AG04450 (cell line): Measurements from ENCODE around the gene GLCCI1. TPM values are rescaled to one million over a fixed set of nuclear protein-coding genes. Genes with fewer than 3 reads are reported as not detected.

ENCODE experiments used
- CTCF ChIA-PET: fragments of 300-600, 350-600 bp; formaldehyde crosslinking; extraction: SDS; loops from one replicate; lab custom pipeline; 2022; ENCODE audit warnings: antibody characterized with exemption, inconsistent platforms; lab: Charles Lee
- POLR2A ChIA-PET: fragments of 350-600 bp; formaldehyde crosslinking; extraction: SDS; loops from one replicate; lab custom pipeline; 2021; ENCODE audit warnings: antibody characterized with exemption, inconsistent platforms; lab: Yijun Ruan, JAX
- DNase-seq: peaks from one replicate; pipeline ENCODE4 v3.0.0-alpha.2; 2011; ENCODE audit warnings: low read depth, low spot score
- H3K27ac ChIP-seq: one replicate; pipeline ENCODE4 v1.5.1; 2012; ENCODE audit warnings: low read depth, low read length, control low read depth
- H3K27me3 ChIP-seq: one replicate; pipeline ENCODE4 v1.6.0; 2012; ENCODE audit warnings: low read length; ENCODE audit not compliant: control insufficient read depth, insufficient read depth
- H3K4me3 ChIP-seq: 2 replicates; pipeline ENCODE4 v1.5.1; 2011; ENCODE audit warnings: mild to moderate bottlenecking, low read depth, low read length, control low read depth
- H3K9me3 ChIP-seq: 2 replicates; pipeline ENCODE4 v1.5.1; 2012; ENCODE audit warnings: low read length; ENCODE audit not compliant: control insufficient read depth, insufficient read depth
- CTCF ChIP-seq: IDR thresholded peaks from 2 replicates; pipeline ENCODE4 v1.5.1; 2011; ENCODE audit warnings: low read depth, low read length, control low read depth, inconsistent platforms
- polyA plus RNA-seq: library from polyadenylated mRNA; depleted of rRNA; stranded (reverse); fragments of >200 nt; gene quantifications from 2 replicates; pipeline ENCODE4 v1.2.3, GENCODE V29; 2011

Gene GLCCI1
- polyA plus RNA-seq, 1 experiment = 13.5 TPM

- no peak for DNase-seq
- CTCF ChIA-PET = no interaction called here
- POLR2A ChIA-PET = no interaction called here
- Histone ChIP-seq H3K4me3 (no peak overlapping the region), H3K27ac (no peak overlapping the region), H3K27me3 (no peaks in the 10 kb centered on the region), H3K9me3 (no peaks in the 10 kb centered on the region)
- no peak for TF ChIP-seq CTCF
Measured at GRCh38 chr7:8135417-8135816, 166.8 kb downstream of the GLCCI1 start.

DNA sequence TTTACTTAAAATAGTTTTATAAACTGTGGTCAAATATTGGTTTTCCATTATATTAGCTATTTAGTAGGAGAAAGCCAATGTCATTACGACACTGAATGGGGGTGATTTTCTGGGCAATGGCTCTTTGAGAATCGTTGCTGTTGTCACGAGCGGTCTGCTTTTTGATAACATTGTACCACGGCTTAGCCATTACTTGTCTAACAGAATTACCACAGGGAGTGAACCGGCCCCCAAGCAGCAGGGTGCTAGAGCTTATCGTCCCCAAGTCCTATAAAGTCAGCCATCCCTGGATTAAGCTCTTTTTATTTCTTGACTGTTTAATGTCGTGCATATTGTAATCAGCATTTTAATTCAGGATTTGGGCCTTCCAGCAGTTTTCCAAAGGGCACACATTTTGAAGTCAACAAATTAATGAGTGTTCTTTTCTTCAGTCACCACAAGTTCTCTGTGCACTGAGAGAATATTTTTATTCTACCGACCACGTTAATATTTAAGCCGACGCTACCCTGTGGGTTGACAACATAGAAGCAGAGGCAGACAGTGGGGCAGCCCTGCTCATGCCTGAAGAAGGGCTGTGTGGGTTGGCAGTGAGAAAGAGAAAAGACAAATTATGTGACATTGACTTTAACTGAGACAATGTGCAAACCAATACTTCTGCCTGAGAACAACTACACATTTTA lies 167.6 kb downstream of the GLCCI1 start:
- DNase-seq = no peak
- Histone ChIP-seq H3K27ac (no peak overlapping the region), H3K9me3 (no peaks in the 10 kb centered on the region), H3K4me3 (no peak overlapping the region), H3K27me3 (no peaks in the 10 kb centered on the region)
- ChIA-PET CTCF (no interaction called here), POLR2A (no interaction called here)
- no peak for TF ChIP-seq CTCF
